Psoas muscle (tissue), 8 donors: ENCODE results near the gene GKN2. TPM values are rescaled to one million over a fixed set of nuclear protein-coding genes. Genes with fewer than 3 reads are reported as not detected.
"Not testable (repeated sequence)": the region's sequence is repeated elsewhere in the genome, so short reads cannot be mapped to it uniquely, and the experiment has no call there.

Experiments used
- ATAC-seq, 4 donors: fragments of 200-7000 bp; cut with Tn5 transposase; one replicate each; pipeline ENCODE4 v1.9.1; 2020; ENCODE audit warnings: moderate library complexity in 3 of 4, mild to moderate bottlenecking in 2 of 4
- DNase-seq, 2 donors: peaks; one replicate each; pipeline ENCODE4 v3.0.0-alpha.2; 2020
- H3K27ac ChIP-seq: fragments of 200-600 bp; one replicate; pipeline ENCODE4 v1.8.0; 2022
- H3K27me3 ChIP-seq, 3 donors: fragments of 200-600 bp in 1 of 3; one replicate each; pipeline versions ENCODE4 v1.6.1 to v1.8.0; 2013 to 2022; ENCODE audit warnings: low read length in 2 of 3, mild to moderate bottlenecking in 2 of 3, moderate library complexity in 1 of 3; ENCODE audit not compliant: insufficient read depth in 3 of 3
- H3K36me3 ChIP-seq, 2 donors: fragments of 200-600 bp in 1 of 2; one replicate each; pipeline versions ENCODE4 v1.6.1 to v1.8.0; 2013 to 2022; ENCODE audit warnings: low read depth in 1 of 2, mild to moderate bottlenecking in 1 of 2, moderate library complexity in 1 of 2; ENCODE audit not compliant: insufficient read depth in 1 of 2
- H3K4me1 ChIP-seq: fragments of 200-600 bp; one replicate; pipeline ENCODE4 v1.8.0; 2022
- H3K4me3 ChIP-seq: fragments of 200-600 bp; one replicate; pipeline ENCODE4 v1.8.0; 2022; ENCODE audit warnings: mild to moderate bottlenecking
- H3K9me3 ChIP-seq: fragments of 200-600 bp; one replicate; pipeline ENCODE4 v1.8.0; 2022
- WGBS, 3 donors: extraction: QIAGEN DNeasy Blood & Tissue Kit; methylation state at CpG; one replicate each; pipeline versions ENCODE4 v1.1.6 to v1.1.7; 2013; 5-methylcytosine and 5-hydroxymethylcytosine counted together
- intact Hi-C, 2 donors: fragments of 100-400 bp; cut with DNase I; formaldehyde crosslinking; loops; one replicate each; pipeline versions ENCODE4 v1.11.0 to v1.14.2; 2022
- polyA plus RNA-seq, 3 donors: library from polyadenylated mRNA; stranded (reverse); fragments of 200-250 nt; gene quantifications; one replicate each; pipeline ENCODE4 v1.2.3, GENCODE V29; 2013
- total RNA-seq, 4 donors: library from RNA; stranded (reverse); fragmentation: NEBNext Ultra II Directional in 2 of 4; extraction: Animal tissue kit (Norgen Biotek cat#: 25700) in 2 of 4; gene quantifications; one replicate each; pipeline versions ENCODE4 v1.2.1 to v1.2.4, GENCODE V29; 2021 to 2023
- TF ChIP-seq, protein P1 (sequence below): fragments of 200-600 bp; IDR thresholded peaks from one replicate; pipeline ENCODE4 v1.8.0; 2022; ENCODE audit warnings: antibody characterized with exemption
- donor health status: healthy with polysubstance abuse.
- donor health status: DM: no; HTN: no; CAD: no; lungs with moderate emphysema.
- donor health status: Bipolar disorder and iron deficiency.
- donor health status: healthy.
- donor health status: DM: yes; HTN: yes; CAD: no.
- donor health status: DM: no; HTN: no; CAD: no.
- donor health status: DM: no; HTN: no; CAD: no.
- donor health status: DM: yes; HTN: yes; CAD: no.

The GKN2 gene
- total and polyA plus RNA-seq, 7 donors, result not detected

DNA sequence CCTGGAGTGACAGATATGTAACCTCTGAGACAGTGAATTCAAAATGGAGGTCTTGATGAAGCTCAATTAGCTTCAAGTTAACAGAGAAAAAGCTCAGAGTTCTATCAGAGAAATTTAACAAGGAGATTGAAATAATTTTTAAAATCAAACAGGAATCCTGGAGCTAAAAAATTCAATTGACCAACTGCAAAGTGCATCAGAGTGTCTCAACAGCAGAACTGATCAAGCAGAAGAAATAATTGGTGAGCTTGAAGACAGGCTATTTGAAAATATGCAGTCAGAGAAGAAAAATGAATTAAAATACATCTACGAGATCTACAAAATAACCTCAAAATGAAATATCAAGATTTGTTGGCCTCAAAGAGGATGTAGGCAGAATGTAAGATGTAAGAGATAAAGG is 51.1 kb downstream of the GKN2 start:
- no peaks in the 10 kb centered on the region for H3K4me1 ChIP-seq
- intact Hi-C loops, result no loop called here
- H3K9me3 ChIP-seq, result peaks cover 5% of the 10 kb centered on the region
- no peaks in the 10 kb centered on the region for H3K27me3 ChIP-seq
- 91 to 97% (median 95%) methylated on average over 1 of the region's 1 CpG for WGBS, 3 donors
- no peak overlapping the region for H3K4me3 ChIP-seq
- DNase-seq (no peak), ATAC-seq (no peak)
- TF ChIP-seq, protein P1, sequence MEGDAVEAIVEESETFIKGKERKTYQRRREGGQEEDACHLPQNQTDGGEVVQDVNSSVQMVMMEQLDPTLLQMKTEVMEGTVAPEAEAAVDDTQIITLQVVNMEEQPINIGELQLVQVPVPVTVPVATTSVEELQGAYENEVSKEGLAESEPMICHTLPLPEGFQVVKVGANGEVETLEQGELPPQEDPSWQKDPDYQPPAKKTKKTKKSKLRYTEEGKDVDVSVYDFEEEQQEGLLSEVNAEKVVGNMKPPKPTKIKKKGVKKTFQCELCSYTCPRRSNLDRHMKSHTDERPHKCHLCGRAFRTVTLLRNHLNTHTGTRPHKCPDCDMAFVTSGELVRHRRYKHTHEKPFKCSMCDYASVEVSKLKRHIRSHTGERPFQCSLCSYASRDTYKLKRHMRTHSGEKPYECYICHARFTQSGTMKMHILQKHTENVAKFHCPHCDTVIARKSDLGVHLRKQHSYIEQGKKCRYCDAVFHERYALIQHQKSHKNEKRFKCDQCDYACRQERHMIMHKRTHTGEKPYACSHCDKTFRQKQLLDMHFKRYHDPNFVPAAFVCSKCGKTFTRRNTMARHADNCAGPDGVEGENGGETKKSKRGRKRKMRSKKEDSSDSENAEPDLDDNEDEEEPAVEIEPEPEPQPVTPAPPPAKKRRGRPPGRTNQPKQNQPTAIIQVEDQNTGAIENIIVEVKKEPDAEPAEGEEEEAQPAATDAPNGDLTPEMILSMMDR, result no peak
- H3K36me3 ChIP-seq, result no peaks in the 10 kb centered on the region
- H3K27ac ChIP-seq, result no peak overlapping the region

DNA sequence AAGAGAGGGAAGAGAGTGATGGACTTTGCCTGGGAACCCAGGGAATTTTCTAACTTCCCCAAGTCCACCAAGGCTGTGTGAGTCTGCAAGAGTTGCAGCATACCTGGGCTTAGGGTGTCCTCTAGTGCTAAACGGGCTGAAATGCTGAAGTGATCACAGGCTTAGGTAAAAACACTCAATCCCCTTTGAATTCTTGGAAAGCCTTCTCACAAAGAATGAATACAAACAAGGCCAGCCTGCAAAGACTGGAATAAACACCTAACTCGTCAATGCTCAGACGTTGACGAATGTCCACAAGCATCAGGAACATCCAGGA is 51.5 kb downstream of the GKN2 start:
- Histone ChIP-seq H3K27me3 (no peaks in the 10 kb centered on the region), H3K4me3 (no peak overlapping the region), H3K9me3 (peaks cover 5% of the 10 kb centered on the region), H3K4me1 (no peaks in the 10 kb centered on the region), H3K27ac (no peak overlapping the region), H3K36me3 (no peaks in the 10 kb centered on the region)
- TF ChIP-seq, protein P1, result no peak
- ATAC-seq (no peak), DNase-seq (no peak)
- intact Hi-C loops, result no loop called here
- 82 to 87% (median 85%) methylated on average over 4 of the region's 4 CpGs for WGBS, 3 donors

DNA sequence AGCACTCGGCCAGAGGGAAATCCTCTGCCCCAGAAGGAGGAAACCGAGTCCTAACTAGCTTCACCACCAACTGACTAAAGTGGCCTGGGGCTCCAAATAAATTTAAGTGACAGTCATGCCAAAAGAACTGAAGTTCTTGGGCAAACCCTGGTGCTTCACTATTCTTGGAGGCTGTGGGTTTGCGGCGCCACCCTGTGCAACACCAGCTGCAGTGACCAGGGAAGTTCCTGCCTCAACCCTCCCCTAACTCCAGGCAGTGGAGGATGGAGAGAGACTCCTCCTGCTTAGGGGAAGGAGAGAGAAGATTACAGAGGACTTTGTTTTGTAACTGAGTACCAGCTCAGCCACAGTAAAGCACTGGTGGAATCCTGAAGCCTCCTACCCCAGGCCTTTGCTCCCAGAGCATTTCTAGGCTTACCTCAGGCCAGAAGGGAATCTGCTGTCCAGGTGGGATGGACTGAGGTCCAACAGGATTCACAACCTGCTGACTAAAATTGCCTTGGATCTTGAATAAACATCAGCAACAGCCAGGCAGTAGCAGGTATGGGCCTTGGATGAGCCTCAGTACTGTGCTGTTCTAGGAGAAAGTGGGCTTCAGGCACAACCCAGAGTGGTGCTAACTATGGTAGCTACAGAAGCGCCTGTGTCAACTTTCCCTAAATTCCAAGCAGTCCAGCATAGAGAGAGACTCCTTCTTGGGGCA is 52.0 kb downstream of the GKN2 start:
- WGBS, 3 donors, result 93 to 96% (median 94%) methylated on average over 5 of the region's 5 CpGs
- ATAC-seq (no peak), DNase-seq (no peak)
- Histone ChIP-seq H3K27me3 (no peaks in the 10 kb centered on the region), H3K4me1 (no peaks in the 10 kb centered on the region), H3K36me3 (no peaks in the 10 kb centered on the region), H3K4me3 (no peak overlapping the region), H3K27ac (no peak overlapping the region), H3K9me3 (peaks cover 5% of the 10 kb centered on the region)
- intact Hi-C loops, result no loop called here
- TF ChIP-seq, protein P1, result no peak

DNA sequence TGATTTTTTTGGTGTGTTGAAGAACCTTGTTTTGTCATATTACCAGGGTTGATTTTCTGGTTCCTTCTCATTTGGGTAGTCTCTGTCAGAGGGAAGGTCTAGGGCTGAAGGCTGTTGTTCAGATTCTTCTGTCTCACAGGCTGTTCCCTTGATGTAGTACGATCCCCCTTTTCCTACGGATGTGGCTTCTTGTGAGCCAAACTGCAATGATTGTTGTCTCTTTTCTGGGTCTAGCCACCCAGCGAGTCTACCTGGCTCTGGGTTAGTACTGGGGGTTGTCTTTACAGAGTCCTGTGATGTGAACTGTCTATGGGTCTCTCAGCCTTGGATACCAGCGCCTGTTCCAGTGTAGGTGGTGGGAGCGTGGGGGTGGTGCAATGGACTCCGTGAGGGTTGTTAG is 56.7 kb downstream of the GKN2 start:
- H3K9me3 ChIP-seq, DNase-seq, ATAC-seq, H3K4me1 ChIP-seq, H3K36me3 ChIP-seq, H3K4me3 ChIP-seq, intact Hi-C loops, H3K27me3 ChIP-seq, H3K27ac ChIP-seq: not testable (repeated sequence)
- WGBS, 3 donors, result 93 to 97% (median 94%) methylated on average over 6 of the region's 6 CpGs

Other genes with a start within 250 kb of the GKN2 start
- 1 to 10 TPM; 1.8 to 4.8 (median 2.2) TPM for gene ARHGAP25, start 218.1 kb downstream of the GKN2 start, total RNA-seq
- gene ARHGAP25, start 218.1 kb downstream of the GKN2 start, polyA plus RNA-seq, result 1 to 10 TPM; 1.1 to 1.9 (median 1.6) TPM
- under 1 TPM in 2 of 4 donors, not detected in 2; 0.17 to 0.27 TPM for gene BMP10, start 81.5 kb downstream of the GKN2 start, total RNA-seq
- gene BMP10, start 81.5 kb downstream of the GKN2 start, polyA plus RNA-seq, result not detected
- gene GKN1, start 21.7 kb upstream of the GKN2 start, total RNA-seq, result not detected
- under 1 TPM in 2 of 3 donors, not detected in 1; 0.21 to 0.23 TPM for gene GKN1, start 21.7 kb upstream of the GKN2 start, polyA plus RNA-seq
- 10 to 100 TPM in 3 of 4 donors, 1 to 10 TPM in 1; 8.8 to 21.0 (median 11.8) TPM for gene ANTXR1, start 60.3 kb upstream of the GKN2 start, total RNA-seq
- 10 to 100 TPM in 1 of 3 donors, 1 to 10 TPM in 2; 3.7 to 24.3 (median 4.2) TPM for gene ANTXR1, start 60.3 kb upstream of the GKN2 start, polyA plus RNA-seq